Keratinocyte (primary cell): Measurements from ENCODE around the gene POMT2. TPM values are rescaled to one million over a fixed set of nuclear protein-coding genes. Genes with fewer than 3 reads are reported as not detected.

Experiments used
- DNase-seq: peaks from one replicate; pipeline ENCODE4 v3.0.0-alpha.2; 2011; ENCODE audit warnings: low read depth, missing footprints, low spot score
- FAIRE-seq: peaks from 2 replicates; lab custom pipeline; 2011; peaks lifted over from hg19 to GRCh38; lab: Jason Lieb, UNC
- H2AFZ ChIP-seq: 2 replicates; pipeline ENCODE4 v1.6.0; 2012; ENCODE audit warnings: low read length, control low read depth, inconsistent platforms; ENCODE audit not compliant: control insufficient read depth
- H3K27ac ChIP-seq: 2 replicates; pipeline ENCODE4 v1.5.1; 2011; ENCODE audit warnings: low read length; ENCODE audit not compliant: control insufficient read depth, insufficient read depth
- H3K27me3 ChIP-seq: 3 replicates; pipeline ENCODE4 v1.6.0; 2011; ENCODE audit warnings: low read length; ENCODE audit not compliant: control insufficient read depth, insufficient read depth; ENCODE audit errors: extremely low read depth
- H3K36me3 ChIP-seq, 2 experiments: 2 replicates in 1 of 2; 3 replicates in 1 of 2; pipeline ENCODE4 v1.5.1; 2011; ENCODE audit warnings: low read length in 2 of 2, mild to moderate bottlenecking in 1 of 2; ENCODE audit not compliant: control insufficient read depth in 2 of 2, insufficient read depth in 2 of 2; ENCODE audit errors: extremely low read depth in 1 of 2
- H3K4me1 ChIP-seq: 3 replicates; pipeline ENCODE4 v1.5.1; 2011; ENCODE audit warnings: low read length; ENCODE audit not compliant: control insufficient read depth, insufficient read depth; ENCODE audit errors: extremely low read depth
- H3K4me2 ChIP-seq: 3 replicates; pipeline ENCODE4 v1.6.0; 2011; ENCODE audit warnings: low read depth, low read length; ENCODE audit not compliant: control insufficient read depth, insufficient read depth; ENCODE audit errors: extremely low read depth
- H3K4me3 ChIP-seq, 3 experiments: fragments of 200-600 bp in 1 of 3; sonication (generic) in 1 of 3; 2 replicates in 2 of 3; 3 replicates in 1 of 3; pipeline ENCODE4 v1.5.1; 2011 to 2016; ENCODE audit warnings: low read length in 3 of 3, mild to moderate bottlenecking in 3 of 3, control low read depth in 2 of 3, inconsistent platforms in 1 of 3, low read depth in 1 of 3, mixed read lengths in 1 of 3, mixed run types in 1 of 3, moderate library complexity in 1 of 3; ENCODE audit not compliant: control insufficient read depth in 2 of 3, insufficient read depth in 2 of 3; ENCODE audit errors: extremely low read depth in 1 of 3
- H3K79me2 ChIP-seq: 2 replicates; pipeline ENCODE4 v1.6.0; 2012; ENCODE audit warnings: low read length; ENCODE audit not compliant: control insufficient read depth, insufficient read depth
- H3K9ac ChIP-seq: 3 replicates; pipeline ENCODE4 v1.6.0; 2011; ENCODE audit warnings: low read length; ENCODE audit not compliant: control insufficient read depth, insufficient read depth; ENCODE audit errors: extremely low read depth
- H3K9me1 ChIP-seq: 3 replicates; pipeline ENCODE4 v1.6.0; 2011; ENCODE audit warnings: low read length; ENCODE audit not compliant: control insufficient read depth, insufficient read depth; ENCODE audit errors: extremely low read depth
- H3K9me3 ChIP-seq: 2 replicates; pipeline ENCODE4 v1.5.1; 2012; ENCODE audit warnings: low read depth, low read length; ENCODE audit not compliant: control insufficient read depth
- H4K20me1 ChIP-seq: 3 replicates; pipeline ENCODE4 v1.6.0; 2011; ENCODE audit warnings: low read length; ENCODE audit not compliant: control insufficient read depth, insufficient read depth; ENCODE audit errors: extremely low read depth
- CTCF ChIP-seq, 3 experiments: IDR thresholded peaks in 1 of 3; conservative IDR thresholded peaks in 1 of 3; optimal IDR thresholded peaks in 1 of 3; 2 replicates in 2 of 3; 3 replicates in 1 of 3; pipeline versions ENCODE3 to v1.5.1; 2011; ENCODE audit warnings: low read length in 3 of 3, mild to moderate bottlenecking in 3 of 3, moderate library complexity in 2 of 3, control low read depth in 1 of 3, inconsistent platforms in 1 of 3; ENCODE audit not compliant: insufficient read depth in 2 of 3; ENCODE audit errors: extremely low read depth in 1 of 3
- EZH2 ChIP-seq: IDR thresholded peaks from one replicate; pipeline ENCODE4 v1.6.1; 2012; ENCODE audit warnings: inconsistent platforms, mild to moderate bottlenecking, low read length, moderate library complexity
- dilution Hi-C: fragments of 300-500 bp; cut with MboI; formaldehyde crosslinking; loops from one replicate; pipeline ENCODE4 v1.7.0; 2020; ENCODE audit warnings: low sequenced_read_pairs; ENCODE audit not compliant: extremely low pct_ligation_motif_present
- polyA plus RNA-seq, 5 experiments: library from polyadenylated mRNA; depleted of rRNA in 3 of 5; stranded (reverse) in 3 of 5; stranded (forward) in 1 of 5; unstranded in 1 of 5; fragments of >200 nt; gene quantifications; 1 replicate in 1 of 5; 2 replicates in 3 of 5; 3 replicates in 1 of 5; pipeline versions ENCODE4 v1.2.1 to v1.2.3, GENCODE V29; 2011 to 2012; ENCODE audit warnings: missing spikeins in 2 of 5, low read depth in 1 of 5, low replicate concordance in 1 of 5

Gene POMT2
- polyA plus RNA-seq, 1 donor (not counting 4 experiments of a cell fraction or from before 2014, with no cell fraction given) = 21.1 TPM

GRCh38 chr14:77228056-77228455 is 92.6 kb downstream of the POMT2 start:
- FAIRE-seq (no peak), DNase-seq (no peak)
- H3K4me3 ChIP-seq = no peak overlapping the region
- no peaks in the 10 kb centered on the region for H3K79me2 ChIP-seq
- no peaks in the 10 kb centered on the region for H3K9me1 ChIP-seq
- dilution Hi-C loops = no loop called here
- H2AFZ ChIP-seq = no peak overlapping the region
- no peaks in the 10 kb centered on the region for H3K4me1 ChIP-seq
- H3K9ac ChIP-seq = no peak overlapping the region
- H3K9me3 ChIP-seq = no peaks in the 10 kb centered on the region
- TF ChIP-seq CTCF (optimal IDR thresholded peaks at IDR 0.05 in 1 of 3, IDR thresholded peaks at IDR 0.05 in 1 of 3, conservative IDR thresholded peaks at IDR 0.05 in 1 of 3; ENCODE audit: extremely low read depth in 1 of 3, insufficient read depth in 2 of 3, low read length in 3 of 3) (no peak), EZH2 (no peak)
- no peaks in the 10 kb centered on the region for H3K27me3 ChIP-seq
- no peaks in the 10 kb centered on the region for H4K20me1 ChIP-seq
- no peaks in the 10 kb centered on the region for H3K36me3 ChIP-seq
- H3K4me2 ChIP-seq = no peak overlapping the region
- H3K27ac ChIP-seq = no peak overlapping the region

GRCh38 chr14:77225892-77226557 is 94.7 kb downstream of the POMT2 start:
- dilution Hi-C loops = no loop called here
- FAIRE-seq (no peak), DNase-seq (no peak)
- H3K9ac ChIP-seq = no peak overlapping the region
- H3K4me1 ChIP-seq = no peaks in the 10 kb centered on the region
- no peak overlapping the region for H3K27ac ChIP-seq
- no peaks in the 10 kb centered on the region for H4K20me1 ChIP-seq
- H3K9me3 ChIP-seq = no peaks in the 10 kb centered on the region
- no peak overlapping the region for H2AFZ ChIP-seq
- H3K79me2 ChIP-seq = no peaks in the 10 kb centered on the region
- H3K4me3 ChIP-seq = no peak overlapping the region
- H3K4me2 ChIP-seq = no peak overlapping the region
- no peaks in the 10 kb centered on the region for H3K36me3 ChIP-seq
- H3K9me1 ChIP-seq = no peaks in the 10 kb centered on the region
- H3K27me3 ChIP-seq = no peaks in the 10 kb centered on the region
- TF ChIP-seq CTCF (optimal IDR thresholded peaks at IDR 0.05 in 1 of 3, IDR thresholded peaks at IDR 0.05 in 1 of 3, conservative IDR thresholded peaks at IDR 0.05 in 1 of 3; ENCODE audit: extremely low read depth in 1 of 3, insufficient read depth in 2 of 3, low read length in 3 of 3) (no peak), EZH2 (no peak)
